Neural cell (in vitro differentiated cells): Measurements from ENCODE around the gene ACAA1. TPM values are rescaled to one million over a fixed set of nuclear protein-coding genes. Genes with fewer than 3 reads are reported as not detected.

Experiments
- H2AFZ ChIP-seq: fragments of 200-600, 300-800 bp; sonication (generic), shearing (Covaris generic); 2 replicates; pipeline ENCODE4 v1.6.0; 2014; ENCODE audit warnings: low read depth, mild to moderate bottlenecking, antibody characterized with exemption, low read length, moderate library complexity
- H3F3A ChIP-seq: fragments of 200-600 bp; shearing (Covaris generic); 2 replicates; pipeline ENCODE4 v1.6.1; 2016; ENCODE audit warnings: mild to moderate bottlenecking, moderate library complexity, mixed read lengths, antibody characterized with exemption, low read length; ENCODE audit not compliant: insufficient read depth, poor library complexity, severe bottlenecking
- H3K27ac ChIP-seq: fragments of 200-600, 300-800 bp; sonication (generic), shearing (Covaris generic); 2 replicates; pipeline ENCODE4 v1.5.1; 2014; ENCODE audit warnings: mild to moderate bottlenecking, low read length, moderate library complexity
- H3K27me3 ChIP-seq: fragments of 300-800, 200-600 bp; sonication (generic), shearing (Covaris generic); 2 replicates; pipeline ENCODE4 v1.6.0; 2014; ENCODE audit warnings: mild to moderate bottlenecking, low read depth, low read length, moderate library complexity; ENCODE audit not compliant: insufficient read depth
- H3K36me3 ChIP-seq: fragments of 300-800, 200-600 bp; sonication (generic), shearing (Covaris generic); 2 replicates; pipeline ENCODE4 v1.5.1; 2014; ENCODE audit warnings: mild to moderate bottlenecking, antibody characterized with exemption, low read length, moderate library complexity; ENCODE audit not compliant: insufficient read depth
- H3K4me2 ChIP-seq: fragments of 300-800, 200-600 bp; sonication (generic), shearing (Covaris generic); 2 replicates; pipeline ENCODE4 v1.6.0; 2014; ENCODE audit warnings: mild to moderate bottlenecking, low read length
- H3K4me3 ChIP-seq: fragments of 300-800, 200-600 bp; sonication (generic), shearing (Covaris generic); 2 replicates; pipeline ENCODE4 v1.5.1; 2014; ENCODE audit warnings: mild to moderate bottlenecking, low read length, moderate library complexity
- H3K79me2 ChIP-seq: fragments of 200-600 bp; shearing (Covaris generic); replicated peaks from 2 replicates; pipeline ENCODE4 v1.6.0; 2014; ENCODE audit warnings: mild to moderate bottlenecking, low read length, moderate library complexity; ENCODE audit not compliant: insufficient read depth
- H3K9ac ChIP-seq: fragments of 300-800, 200-600 bp; sonication (generic), shearing (Covaris generic); 2 replicates; pipeline ENCODE4 v1.6.1; 2016; ENCODE audit warnings: mild to moderate bottlenecking, low read length, mixed read lengths
- H3K9me2 ChIP-seq: fragments of 200-600 bp; shearing (Covaris generic); 2 replicates; pipeline ENCODE4 v1.6.1; 2016; ENCODE audit warnings: mild to moderate bottlenecking, low read length, mixed read lengths; ENCODE audit not compliant: insufficient read depth
- H3K9me3 ChIP-seq: fragments of 200-600, 300-800 bp; sonication (generic), shearing (Covaris generic); 2 replicates; pipeline ENCODE4 v1.6.1; 2016; ENCODE audit warnings: mild to moderate bottlenecking, mixed run types, low read length, moderate library complexity, mixed read lengths
- H4K20me1 ChIP-seq: fragments of 200-600 bp; shearing (Covaris generic); 2 replicates; pipeline ENCODE4 v1.6.1; 2016; ENCODE audit warnings: mild to moderate bottlenecking, mixed run types; ENCODE audit not compliant: insufficient read depth
- EP300 ChIP-seq: fragments of 450-650 bp; conservative IDR thresholded peaks from 2 replicates; pipeline ENCODE4 v1.6.1; 2014; ENCODE audit warnings: antibody characterized with exemption, mild to moderate bottlenecking, moderate library complexity; ENCODE audit not compliant: poor library complexity, severe bottlenecking
- EZH2 ChIP-seq: fragments of 200-600, 300-800 bp; shearing (Covaris generic), sonication (generic); IDR thresholded peaks from 2 replicates; pipeline ENCODE4 v1.6.1; 2014; ENCODE audit warnings: antibody characterized with exemption, low read length, borderline replicate concordance, mild to moderate bottlenecking; ENCODE audit not compliant: insufficient read depth, poor library complexity, severe bottlenecking
- MXI1 ChIP-seq: fragments of 450-650 bp; conservative IDR thresholded peaks from 2 replicates; pipeline ENCODE4 v1.6.1; 2014; ENCODE audit warnings: antibody characterized with exemption, mild to moderate bottlenecking; ENCODE audit not compliant: poor library complexity, severe bottlenecking
- POLR2AphosphoS5 ChIP-seq: IDR thresholded peaks from 2 replicates; pipeline ENCODE4 v1.6.1; 2012
- RAD21 ChIP-seq: fragments of 450-650 bp; conservative IDR thresholded peaks from 2 replicates; pipeline ENCODE4 v1.6.1; 2014; ENCODE audit warnings: antibody characterized with exemption, mild to moderate bottlenecking, moderate library complexity
- SMC3 ChIP-seq: fragments of 450-650 bp; conservative IDR thresholded peaks from 2 replicates; pipeline ENCODE4 v1.6.1; 2014; ENCODE audit warnings: antibody characterized with exemption, mild to moderate bottlenecking, moderate library complexity; ENCODE audit not compliant: poor library complexity
- TAF1 ChIP-seq: IDR thresholded peaks from 2 replicates; pipeline ENCODE4 v1.6.1; 2012; ENCODE audit warnings: low read depth
- polyA plus RNA-seq: library from polyadenylated mRNA; depleted of rRNA; stranded (reverse); fragments of >200 nt; gene quantifications from 2 replicates; pipeline ENCODE4 v1.2.3, GENCODE V29; 2014
- TF ChIP-seq, protein P1 (sequence below): fragments of 450-650 bp; IDR thresholded peaks from 2 replicates; pipeline ENCODE4 v1.5.1; 2014; ENCODE audit warnings: antibody characterized with exemption, mild to moderate bottlenecking, moderate library complexity; ENCODE audit not compliant: poor library complexity, severe bottlenecking
- TF ChIP-seq, protein P2 (sequence below): IDR thresholded peaks from 2 replicates; pipeline ENCODE4 v1.6.1; 2012; ENCODE audit warnings: borderline replicate concordance

Gene ACAA1
- polyA plus RNA-seq, 1 donor from 2014 or later = 59.1 TPM

DNA sequence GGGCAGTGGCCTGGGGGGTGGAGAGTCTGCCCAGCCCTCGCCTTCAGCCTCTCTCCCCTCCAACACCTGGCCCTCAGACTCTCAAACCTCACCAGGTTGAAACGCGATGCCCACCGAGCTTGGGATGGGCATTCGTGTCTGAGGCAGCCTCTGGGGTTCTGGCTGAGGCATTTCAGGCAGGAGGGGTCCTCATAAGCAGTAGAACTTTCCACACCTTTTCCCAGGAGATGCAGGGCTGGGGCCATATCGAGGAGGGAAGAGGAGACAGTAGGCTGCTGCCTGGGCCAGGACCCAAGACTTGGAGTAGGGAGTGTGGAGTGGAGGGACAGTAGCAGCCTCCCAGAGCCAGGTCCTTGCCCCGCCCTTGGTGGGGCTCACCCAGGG is 24.6 kb downstream of the ACAA1 start:
- Histone ChIP-seq H3K36me3 (no peaks in the 10 kb centered on the region), H2AFZ (no peak overlapping the region), H3K9me3 (no peaks in the 10 kb centered on the region), H3K27me3 (no peaks in the 10 kb centered on the region), H3K4me3 (no peak overlapping the region), H4K20me1 (no peaks in the 10 kb centered on the region), H3K9me2 (no peaks in the 10 kb centered on the region), H3F3A (no peaks in the 10 kb centered on the region), H3K4me2 (no peak overlapping the region), H3K79me2 (no peaks in the 10 kb centered on the region), H3K27ac (no peak overlapping the region), H3K9ac (no peak overlapping the region)
- TF ChIP-seq POLR2AphosphoS5 = no peak
- no peak for TF ChIP-seq TAF1
- no peak for TF ChIP-seq EP300
- TF ChIP-seq, protein P1, sequence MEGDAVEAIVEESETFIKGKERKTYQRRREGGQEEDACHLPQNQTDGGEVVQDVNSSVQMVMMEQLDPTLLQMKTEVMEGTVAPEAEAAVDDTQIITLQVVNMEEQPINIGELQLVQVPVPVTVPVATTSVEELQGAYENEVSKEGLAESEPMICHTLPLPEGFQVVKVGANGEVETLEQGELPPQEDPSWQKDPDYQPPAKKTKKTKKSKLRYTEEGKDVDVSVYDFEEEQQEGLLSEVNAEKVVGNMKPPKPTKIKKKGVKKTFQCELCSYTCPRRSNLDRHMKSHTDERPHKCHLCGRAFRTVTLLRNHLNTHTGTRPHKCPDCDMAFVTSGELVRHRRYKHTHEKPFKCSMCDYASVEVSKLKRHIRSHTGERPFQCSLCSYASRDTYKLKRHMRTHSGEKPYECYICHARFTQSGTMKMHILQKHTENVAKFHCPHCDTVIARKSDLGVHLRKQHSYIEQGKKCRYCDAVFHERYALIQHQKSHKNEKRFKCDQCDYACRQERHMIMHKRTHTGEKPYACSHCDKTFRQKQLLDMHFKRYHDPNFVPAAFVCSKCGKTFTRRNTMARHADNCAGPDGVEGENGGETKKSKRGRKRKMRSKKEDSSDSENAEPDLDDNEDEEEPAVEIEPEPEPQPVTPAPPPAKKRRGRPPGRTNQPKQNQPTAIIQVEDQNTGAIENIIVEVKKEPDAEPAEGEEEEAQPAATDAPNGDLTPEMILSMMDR = no peak
- TF ChIP-seq RAD21 = no peak
- TF ChIP-seq, protein P2, sequence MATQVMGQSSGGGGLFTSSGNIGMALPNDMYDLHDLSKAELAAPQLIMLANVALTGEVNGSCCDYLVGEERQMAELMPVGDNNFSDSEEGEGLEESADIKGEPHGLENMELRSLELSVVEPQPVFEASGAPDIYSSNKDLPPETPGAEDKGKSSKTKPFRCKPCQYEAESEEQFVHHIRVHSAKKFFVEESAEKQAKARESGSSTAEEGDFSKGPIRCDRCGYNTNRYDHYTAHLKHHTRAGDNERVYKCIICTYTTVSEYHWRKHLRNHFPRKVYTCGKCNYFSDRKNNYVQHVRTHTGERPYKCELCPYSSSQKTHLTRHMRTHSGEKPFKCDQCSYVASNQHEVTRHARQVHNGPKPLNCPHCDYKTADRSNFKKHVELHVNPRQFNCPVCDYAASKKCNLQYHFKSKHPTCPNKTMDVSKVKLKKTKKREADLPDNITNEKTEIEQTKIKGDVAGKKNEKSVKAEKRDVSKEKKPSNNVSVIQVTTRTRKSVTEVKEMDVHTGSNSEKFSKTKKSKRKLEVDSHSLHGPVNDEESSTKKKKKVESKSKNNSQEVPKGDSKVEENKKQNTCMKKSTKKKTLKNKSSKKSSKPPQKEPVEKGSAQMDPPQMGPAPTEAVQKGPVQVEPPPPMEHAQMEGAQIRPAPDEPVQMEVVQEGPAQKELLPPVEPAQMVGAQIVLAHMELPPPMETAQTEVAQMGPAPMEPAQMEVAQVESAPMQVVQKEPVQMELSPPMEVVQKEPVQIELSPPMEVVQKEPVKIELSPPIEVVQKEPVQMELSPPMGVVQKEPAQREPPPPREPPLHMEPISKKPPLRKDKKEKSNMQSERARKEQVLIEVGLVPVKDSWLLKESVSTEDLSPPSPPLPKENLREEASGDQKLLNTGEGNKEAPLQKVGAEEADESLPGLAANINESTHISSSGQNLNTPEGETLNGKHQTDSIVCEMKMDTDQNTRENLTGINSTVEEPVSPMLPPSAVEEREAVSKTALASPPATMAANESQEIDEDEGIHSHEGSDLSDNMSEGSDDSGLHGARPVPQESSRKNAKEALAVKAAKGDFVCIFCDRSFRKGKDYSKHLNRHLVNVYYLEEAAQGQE = no peak
- no peak for TF ChIP-seq SMC3
- TF ChIP-seq MXI1 = no peak
- TF ChIP-seq EZH2 = no peak

DNA sequence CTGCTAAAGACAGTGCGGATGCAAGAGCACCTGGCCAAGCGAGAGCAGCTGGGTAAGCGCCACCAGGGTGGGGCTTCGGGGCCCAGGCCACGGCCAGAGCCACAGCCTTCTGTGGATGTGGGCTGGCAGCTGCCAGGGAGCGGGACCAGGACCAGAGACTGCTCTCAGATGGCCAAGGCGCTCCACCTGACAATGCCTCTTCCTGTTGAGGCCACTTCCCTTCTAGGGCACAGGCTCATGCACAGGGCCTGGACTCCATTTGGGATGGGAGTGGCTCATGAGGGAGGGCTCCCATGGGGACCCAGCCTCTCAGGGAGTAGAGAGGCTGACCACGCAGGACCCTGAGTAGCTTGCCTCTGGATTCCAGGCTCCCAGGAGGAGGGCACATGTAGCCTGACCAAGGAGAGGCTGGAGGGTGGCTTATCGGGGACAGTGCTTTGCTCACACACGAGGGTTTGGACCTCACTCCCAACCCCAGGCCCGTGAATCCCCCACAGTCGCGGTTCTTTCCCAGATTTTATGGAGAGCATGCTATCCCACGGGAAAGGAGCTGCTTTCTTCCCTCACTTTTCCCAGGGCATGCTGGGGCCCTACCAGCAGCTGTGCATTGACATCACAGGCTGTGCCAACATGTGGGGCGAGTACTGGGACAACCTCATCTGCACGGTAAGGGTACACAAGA is 25.1 kb downstream of the ACAA1 start:
- Histone ChIP-seq H3K27ac (no peak overlapping the region), H3K27me3 (no peaks in the 10 kb centered on the region), H4K20me1 (no peaks in the 10 kb centered on the region), H3K79me2 (no peaks in the 10 kb centered on the region), H3K36me3 (no peaks in the 10 kb centered on the region), H3K4me3 (no peak overlapping the region), H3K9me2 (no peaks in the 10 kb centered on the region), H2AFZ (no peak overlapping the region), H3K9ac (no peak overlapping the region), H3K9me3 (no peaks in the 10 kb centered on the region), H3K4me2 (no peak overlapping the region), H3F3A (no peaks in the 10 kb centered on the region)
- TF ChIP-seq EZH2 = no peak
- TF ChIP-seq MXI1 = no peak
- TF ChIP-seq TAF1 = no peak
- no peak for TF ChIP-seq POLR2AphosphoS5
